Prostate gland (tissue), 2 donors: Measurements from ENCODE around the gene BMP6.

Source experiments
- POLR2A ChIP-seq: fragments of 450-650 bp; IDR thresholded peaks from one replicate; pipeline ENCODE4 v1.6.1; 2016; ENCODE audit warnings: antibody characterized with exemption, mild to moderate bottlenecking
- POLR2AphosphoS5 ChIP-seq: sonication (generic); formaldehyde crosslinking; IDR thresholded peaks from one replicate; pipeline ENCODE4 v1.6.1; 2017; ENCODE audit warnings: antibody characterized with exemption
- TF ChIP-seq, protein P1 (sequence below), 4 experiments: fragments of 200-600 bp in 2 of 4; fragments of 450-650 bp in 2 of 4; sonication (generic) in 2 of 4; IDR thresholded peaks; 1 replicate in 3 of 4; 2 replicates in 1 of 4; pipeline ENCODE4 v1.5.1; 2016 to 2019; ENCODE audit warnings: antibody characterized with exemption in 4 of 4, mild to moderate bottlenecking in 2 of 4, moderate library complexity in 2 of 4

DNA sequence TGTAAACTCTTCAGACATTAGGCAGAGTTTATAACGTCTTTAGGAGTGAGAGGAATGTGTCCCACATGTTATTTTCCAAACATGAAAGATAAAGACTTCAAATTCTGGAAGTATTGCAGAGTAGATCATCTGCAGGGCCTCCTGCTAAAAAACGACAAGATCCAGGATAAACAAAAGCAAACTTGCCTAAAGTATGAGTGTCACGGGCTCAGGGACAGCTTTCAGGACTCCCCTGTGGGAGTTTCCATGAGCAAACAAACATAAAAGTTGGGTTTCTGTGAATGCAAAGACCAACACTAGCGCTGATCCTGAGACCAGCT is 107.8 kb downstream of the BMP6 start:
- no peak for TF ChIP-seq POLR2AphosphoS5
- TF ChIP-seq, protein P1, sequence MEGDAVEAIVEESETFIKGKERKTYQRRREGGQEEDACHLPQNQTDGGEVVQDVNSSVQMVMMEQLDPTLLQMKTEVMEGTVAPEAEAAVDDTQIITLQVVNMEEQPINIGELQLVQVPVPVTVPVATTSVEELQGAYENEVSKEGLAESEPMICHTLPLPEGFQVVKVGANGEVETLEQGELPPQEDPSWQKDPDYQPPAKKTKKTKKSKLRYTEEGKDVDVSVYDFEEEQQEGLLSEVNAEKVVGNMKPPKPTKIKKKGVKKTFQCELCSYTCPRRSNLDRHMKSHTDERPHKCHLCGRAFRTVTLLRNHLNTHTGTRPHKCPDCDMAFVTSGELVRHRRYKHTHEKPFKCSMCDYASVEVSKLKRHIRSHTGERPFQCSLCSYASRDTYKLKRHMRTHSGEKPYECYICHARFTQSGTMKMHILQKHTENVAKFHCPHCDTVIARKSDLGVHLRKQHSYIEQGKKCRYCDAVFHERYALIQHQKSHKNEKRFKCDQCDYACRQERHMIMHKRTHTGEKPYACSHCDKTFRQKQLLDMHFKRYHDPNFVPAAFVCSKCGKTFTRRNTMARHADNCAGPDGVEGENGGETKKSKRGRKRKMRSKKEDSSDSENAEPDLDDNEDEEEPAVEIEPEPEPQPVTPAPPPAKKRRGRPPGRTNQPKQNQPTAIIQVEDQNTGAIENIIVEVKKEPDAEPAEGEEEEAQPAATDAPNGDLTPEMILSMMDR (IDR thresholded peaks at IDR 0.05) = no peak
- TF ChIP-seq POLR2A = no peak
